Nephron (organoid): ENCODE results near the gene COL26A1.
"Not testable (repeated sequence)": the region's sequence is repeated elsewhere in the genome, so short reads cannot be mapped to it uniquely, and the experiment has no call there.

ENCODE experiments used
- H3K27ac Mint-ChIP-seq, 3 experiments: 2 replicates each; pipeline ENCODE4 v1.8.0; 2020; ENCODE audit warnings: mixed read lengths in 3 of 3, mild to moderate bottlenecking in 2 of 3, moderate library complexity in 1 of 3
- H3K27me3 Mint-ChIP-seq: 2 replicates; pipeline ENCODE4 v1.8.0; 2021; ENCODE audit warnings: low read depth, mild to moderate bottlenecking, moderate library complexity, mixed read lengths
- H3K36me3 Mint-ChIP-seq: 2 replicates; pipeline ENCODE4 v1.8.0; 2020; ENCODE audit warnings: low read depth, mixed read lengths
- H3K4me1 Mint-ChIP-seq: 2 replicates; pipeline ENCODE4 v1.8.0; 2020; ENCODE audit warnings: mixed read lengths
- H3K4me3 Mint-ChIP-seq, 3 experiments: 2 replicates each; pipeline ENCODE4 v1.8.0; 2020; ENCODE audit warnings: mild to moderate bottlenecking in 3 of 3, mixed read lengths in 3 of 3, moderate library complexity in 2 of 3
- H3K9me3 Mint-ChIP-seq: 2 replicates; pipeline ENCODE4 v1.8.0; 2020; ENCODE audit warnings: mixed read lengths
- CTCF ChIP-seq, 3 experiments: fragments of 200-600 bp; sonication (generic); IDR thresholded peaks; one replicate each; pipeline ENCODE4 v1.5.0; 2021; ENCODE audit warnings: antibody characterized with exemption in 3 of 3; ENCODE audit not compliant: unreplicated experiment in 3 of 3

Gene COL26A1

GRCh38 chr7:101426303-101427011, 63.8 kb downstream of the COL26A1 start:
- no peaks in the 10 kb centered on the region for H3K27me3 Mint-ChIP-seq
- no peak for TF ChIP-seq CTCF (IDR thresholded peaks at IDR 0.05; ENCODE audit: unreplicated experiment in 3 of 3)
- no peaks in the 10 kb centered on the region for H3K9me3 Mint-ChIP-seq
- no peak overlapping the region for H3K4me3 Mint-ChIP-seq
- peaks cover 12% of the 10 kb centered on the region for H3K36me3 Mint-ChIP-seq
- H3K27ac Mint-ChIP-seq: no peak overlapping the region
- H3K4me1 Mint-ChIP-seq: no peaks in the 10 kb centered on the region

GRCh38 chr7:101428093-101428866, 65.6 kb downstream of the COL26A1 start:
- Mint-ChIP-seq H3K4me1 (no peaks in the 10 kb centered on the region), H3K36me3 (peaks cover 9% of the 10 kb centered on the region), H3K27ac (no peak overlapping the region), H3K27me3 (peaks cover 3% of the 10 kb centered on the region), H3K9me3 (no peaks in the 10 kb centered on the region), H3K4me3 (no peak overlapping the region)
- TF ChIP-seq CTCF (IDR thresholded peaks at IDR 0.05; ENCODE audit: unreplicated experiment in 3 of 3): no peak

- Mint-ChIP-seq H3K4me3 (no peak overlapping the region), H3K27me3 (peaks cover 3% of the 10 kb centered on the region), H3K36me3 (no peaks in the 10 kb centered on the region), H3K4me1 (peaks cover 15% of the 10 kb centered on the region), H3K9me3 (no peaks in the 10 kb centered on the region), H3K27ac (peak overlapping the region in 1 of 3 experiments; percentile 48)
- TF ChIP-seq CTCF (IDR thresholded peaks at IDR 0.05; ENCODE audit: unreplicated experiment in 3 of 3): no peak
These were observed 69.6 kb downstream of the COL26A1 start for GRCh38 chr7:101432316-101432715.

GRCh38 chr7:101433688-101434087, 71.0 kb downstream of the COL26A1 start:
- peaks cover 7% of the 10 kb centered on the region for H3K27me3 Mint-ChIP-seq
- no peak overlapping the region for H3K27ac Mint-ChIP-seq
- H3K36me3 Mint-ChIP-seq: no peaks in the 10 kb centered on the region
- no peak overlapping the region for H3K4me3 Mint-ChIP-seq
- no peaks in the 10 kb centered on the region for H3K9me3 Mint-ChIP-seq
- peaks cover 15% of the 10 kb centered on the region for H3K4me1 Mint-ChIP-seq
- no peak for TF ChIP-seq CTCF (IDR thresholded peaks at IDR 0.05; ENCODE audit: unreplicated experiment in 3 of 3)

GRCh38 chr7:101434155-101434554, 71.5 kb downstream of the COL26A1 start:
- not testable (repeated sequence) for H3K9me3 Mint-ChIP-seq, H3K4me3 Mint-ChIP-seq, H3K27me3 Mint-ChIP-seq, H3K36me3 Mint-ChIP-seq
- Mint-ChIP-seq H3K4me1 (peaks cover 15% of the 10 kb centered on the region), H3K27ac (peak overlapping the region in 2 of 3 experiments; percentile 82 to 98)

GRCh38 chr7:101435461-101436220, 73.0 kb downstream of the COL26A1 start:
- TF ChIP-seq CTCF (IDR thresholded peaks at IDR 0.05; ENCODE audit: unreplicated experiment in 3 of 3): peak in 1 of 3 experiments; percentile 14
- Mint-ChIP-seq H3K4me3 (peak overlapping the region; percentile 25 to 64 (median 57)), H3K4me1 (peaks cover 15% of the 10 kb centered on the region), H3K27me3 (peaks cover 7% of the 10 kb centered on the region), H3K9me3 (no peaks in the 10 kb centered on the region), H3K36me3 (no peaks in the 10 kb centered on the region), H3K27ac (peak overlapping the region; percentile 76 to 98 (median 97))
